Kidney (tissue), 14 donors: ENCODE measurements around the gene KIDINS220. TPM values are rescaled to one million over a fixed set of nuclear protein-coding genes. Genes with fewer than 3 reads are reported as not detected.

ENCODE experiments used
- DNase-seq, 5 donors: peaks; one replicate each; pipeline ENCODE4 v3.0.0-alpha.2; 2013 to 2020
- FAIRE-seq: peaks from 2 replicates; lab custom pipeline; 2012; peaks lifted over from hg19 to GRCh38; lab: Jason Lieb, UNC
- H3K27ac ChIP-seq, 2 donors: one replicate each; pipeline ENCODE4 v1.7.0; 2013; ENCODE audit warnings: low read depth in 2 of 2, low read length in 2 of 2, inconsistent platforms in 1 of 2
- H3K27me3 ChIP-seq: one replicate; pipeline ENCODE4 v1.7.1; 2013; ENCODE audit warnings: low read length, inconsistent platforms; ENCODE audit not compliant: control insufficient read depth, insufficient read depth
- H3K36me3 ChIP-seq, 3 donors: one replicate each; pipeline versions ENCODE4 v1.7.0 to v1.7.1; 2013; ENCODE audit warnings: low read length in 3 of 3, control low read depth in 1 of 3, inconsistent platforms in 1 of 3; ENCODE audit not compliant: insufficient read depth in 3 of 3, control insufficient read depth in 2 of 3
- H3K4me1 ChIP-seq, 3 donors: one replicate each; pipeline versions ENCODE4 v1.7.0 to v1.7.1; 2013; ENCODE audit warnings: low read length in 3 of 3, inconsistent platforms in 1 of 3, low read depth in 1 of 3; ENCODE audit not compliant: control insufficient read depth in 2 of 3, insufficient read depth in 2 of 3
- H3K4me3 ChIP-seq, 3 donors: one replicate each; pipeline versions ENCODE4 v1.7.0 to v1.8.1; 2013; ENCODE audit warnings: low read length in 3 of 3, control low read depth in 1 of 3, inconsistent platforms in 1 of 3
- H3K9ac ChIP-seq, 3 donors: one replicate each; pipeline versions ENCODE4 v1.7.0 to v1.7.1; 2013; ENCODE audit warnings: low read length in 3 of 3, control low read depth in 1 of 3, inconsistent platforms in 1 of 3
- H3K9me3 ChIP-seq, 3 donors: one replicate each; pipeline versions ENCODE4 v1.7.0 to v1.7.1; 2013; ENCODE audit warnings: low read length in 3 of 3, control low read depth in 1 of 3, inconsistent platforms in 1 of 3; ENCODE audit not compliant: control insufficient read depth in 2 of 3, insufficient read depth in 1 of 3
- CTCF ChIP-seq: IDR thresholded peaks from 3 replicates; pipeline ENCODE4 v1.5.1; 2012; ENCODE audit warnings: mild to moderate bottlenecking, moderate library complexity, borderline replicate concordance; ENCODE audit not compliant: insufficient read depth; ENCODE audit errors: extremely low read depth
- intact Hi-C: fragments of 100-400 bp; cut with DNase I; formaldehyde crosslinking; loops from one replicate; pipeline ENCODE4 v1.11.1; 2022
- polyA plus RNA-seq: library from polyadenylated mRNA; stranded (reverse); fragments of 350-450 nt; fragmentation: Illumina TruSeq; extraction: RNeasy Lipid Tissue Mini Kit (QIAGEN cat#74804); gene quantifications from one replicate; pipeline ENCODE4 v1.2.3, GENCODE V29; 2014; ENCODE audit warnings: low read depth, low replicate concordance; ENCODE audit not compliant: insufficient read depth
- total RNA-seq: library from RNA; stranded (reverse); fragmentation: NEBNext Ultra II Directional; extraction: Animal tissue kit (Norgen Biotek cat#: 25700); gene quantifications from one replicate; pipeline ENCODE4 v1.2.1, GENCODE V29; 2021
- donor health status: control.
- donor health status: control.
- donor health status: control.
- donor health status: control.
- donor health status: control.
- donor health status: DM: yes; HTN: yes; CAD: no.
- donor health status: Normal renal cell carcinoma (clear cell type).

The KIDINS220 gene
- total and polyA plus RNA-seq, 2 donors from 2014 or later = 12.3 to 56.6 TPM

GRCh38 chr2:8691859-8692437, 145.5 kb downstream of the KIDINS220 start:
- H3K9ac ChIP-seq = no peak overlapping the region
- H3K36me3 ChIP-seq = no peaks in the 10 kb centered on the region
- no peak for DNase-seq
- no peak for TF ChIP-seq CTCF
- H3K9me3 ChIP-seq = no peaks in the 10 kb centered on the region
- FAIRE-seq = no peak
- no peak overlapping the region for H3K27ac ChIP-seq
- intact Hi-C loops = loop anchor here (10.0 kb wide), 1 partner anchor 1257 kb away; no protein-coding TSS in a partner anchor
- H3K27me3 ChIP-seq = no peaks in the 10 kb centered on the region
- peaks cover 0 to 6% (median 0%) of the 10 kb centered on the region in 3 donors for H3K4me1 ChIP-seq
- no peak overlapping the region for H3K4me3 ChIP-seq

DNA sequence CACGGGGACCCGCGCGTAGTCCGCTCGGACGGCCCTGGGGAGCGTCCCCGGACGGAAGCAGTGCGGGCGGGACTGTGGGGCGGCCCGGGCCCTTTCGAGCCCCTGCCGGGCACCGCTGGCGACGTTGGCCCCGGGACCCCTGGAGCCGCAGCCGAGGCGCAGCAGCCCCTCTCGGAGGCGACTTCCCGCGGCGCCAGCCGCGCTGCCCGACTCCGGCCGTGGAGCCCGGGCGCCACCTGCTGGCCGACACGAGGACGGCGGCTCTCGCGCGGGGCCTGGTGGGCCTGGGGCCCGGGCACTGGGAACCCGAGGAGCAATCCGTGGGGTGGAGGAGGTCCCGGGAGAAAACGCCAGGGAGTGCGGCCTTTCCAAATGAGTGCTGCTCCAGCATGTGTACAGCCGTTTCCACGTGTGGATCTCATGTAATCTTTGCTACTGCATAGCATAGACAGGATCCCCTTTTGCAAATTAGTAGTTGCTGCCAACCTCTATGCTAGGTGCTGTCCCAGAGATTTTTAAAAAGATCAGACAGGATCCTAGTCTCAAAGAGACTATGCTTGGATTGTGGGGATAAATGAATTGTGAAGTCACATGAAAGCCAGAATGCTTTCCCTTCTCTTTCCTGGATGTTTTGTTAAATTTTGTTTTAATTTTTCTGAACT, 151.6 kb downstream of the KIDINS220 start:
- DNase-seq = peak; percentile 84 to 90 (median 90)
- Histone ChIP-seq H3K4me3 (peak overlapping the region in 2 of 3 donors; percentile 14 to 88), H3K27me3 (no peaks in the 10 kb centered on the region), H3K9ac (peak overlapping the region in 1 of 3 donors; percentile 49), H3K36me3 (no peaks in the 10 kb centered on the region), H3K4me1 (peaks cover 0 to 2% (median under 1%) of the 10 kb centered on the region in 3 donors), H3K27ac (peak overlapping the region; percentile 84 to 88), H3K9me3 (no peaks in the 10 kb centered on the region)
- intact Hi-C loops = loop anchor here (10.0 kb wide), 1 partner anchor 961 kb away; no protein-coding TSS in a partner anchor
- peak; percentile 95 for TF ChIP-seq CTCF
- no peak for FAIRE-seq

DNA sequence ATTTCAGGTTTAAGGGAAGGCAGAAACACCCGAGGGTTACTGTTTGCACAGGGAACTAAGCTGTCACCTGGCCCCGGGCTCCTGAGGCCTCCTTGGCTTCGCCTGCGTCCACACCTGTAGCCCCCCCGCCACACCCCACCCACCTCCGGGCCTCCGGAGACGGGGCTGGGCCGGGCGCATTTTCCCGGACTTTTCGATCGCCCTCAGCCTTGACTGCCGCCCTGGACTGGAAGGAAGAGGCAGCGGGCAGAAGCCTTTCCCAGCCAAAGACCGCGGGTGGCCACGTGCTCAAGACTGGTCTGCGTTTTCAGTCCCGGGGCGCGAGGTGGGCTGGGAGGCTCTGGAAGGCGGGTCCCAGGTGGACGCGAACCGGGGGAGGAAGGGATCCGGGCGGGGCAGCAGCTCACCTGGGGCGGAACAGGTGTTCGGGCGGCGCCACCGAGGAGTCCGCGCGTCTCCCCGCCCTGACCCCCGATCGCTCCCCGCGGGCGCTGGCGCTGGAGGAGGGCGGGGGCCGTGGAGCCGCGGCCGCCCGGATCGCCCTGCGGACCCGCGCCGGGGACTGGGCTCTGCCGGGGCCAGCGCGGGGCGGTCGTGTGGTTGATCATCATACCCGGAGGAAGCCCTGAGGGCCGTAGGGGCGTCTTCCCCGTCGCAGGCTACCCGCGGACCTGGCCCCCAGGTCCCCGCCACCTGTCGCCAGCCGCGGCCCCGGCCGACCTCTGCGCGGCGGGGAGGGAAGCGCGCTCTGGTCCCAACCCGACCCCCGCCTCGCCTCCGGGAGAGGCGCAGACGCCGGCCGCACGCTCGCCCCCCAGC, 152.3 kb downstream of the KIDINS220 start:
- Histone ChIP-seq H3K27ac (peak overlapping the region; percentile 84 to 88), H3K4me1 (peaks cover under 1 to 5% (median 2%) of the 10 kb centered on the region in 3 donors), H3K4me3 (peak overlapping the region; percentile 62 to 95 (median 88)), H3K9ac (peak overlapping the region; percentile 50 to 81 (median 60)), H3K36me3 (no peaks in the 10 kb centered on the region), H3K9me3 (no peaks in the 10 kb centered on the region), H3K27me3 (no peaks in the 10 kb centered on the region)
- no peak for TF ChIP-seq CTCF
- intact Hi-C loops = loop anchor here (10.0 kb wide), 1 partner anchor 960 kb away; no protein-coding TSS in a partner anchor
- no peak for FAIRE-seq
- peak; percentile 75 to 94 (median 80) for DNase-seq
